ENCODE results near the gene PUM1.

DNA sequence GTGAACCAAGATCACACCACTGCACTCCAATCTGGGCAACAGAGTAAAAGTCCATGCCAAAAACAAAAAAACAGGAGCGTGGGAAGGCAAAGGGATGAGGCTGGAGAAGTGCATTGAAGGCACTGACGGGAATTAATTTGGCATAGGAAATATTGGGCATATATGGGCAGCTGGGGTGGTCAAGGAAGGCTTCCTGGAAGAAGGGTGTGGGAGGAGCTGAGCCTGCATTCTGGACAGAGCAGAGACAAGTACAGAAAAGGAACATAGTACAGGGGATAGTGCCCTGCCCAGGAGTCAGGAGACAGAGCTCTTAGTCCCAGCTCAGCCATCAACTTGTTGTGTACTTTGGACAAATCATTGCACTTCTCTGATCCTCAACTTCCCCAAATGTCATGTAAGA lies 168.6 kb downstream of the PUM1 start:
- TF ChIP-seq EZH2 (IDR thresholded peaks at IDR 0.05; ENCODE audit: low read length, unreplicated experiment) (no peak), CTCF (conservative IDR thresholded peaks at IDR 0.05; ENCODE audit: low read depth, low read length) (no peak)
